Embryonic facial prominence (tissue), 1 donor: ENCODE results near the gene KIF26B.

Source experiments
- DNase-seq: peaks from one replicate; pipeline ENCODE4 v3.0.0-alpha.2; 2016; ENCODE audit errors: extremely low spot score

The KIF26B gene

GRCh38 chr1:245501633-245502032 is 346.8 kb downstream of the KIF26B start:
- no peak for DNase-seq

GRCh38 chr1:245503548-245503947 is 348.8 kb downstream of the KIF26B start:
- DNase-seq = no peak

GRCh38 chr1:245510144-245510543 is 355.4 kb downstream of the KIF26B start:
- DNase-seq = no peak

- peak; percentile 12 for DNase-seq
Observed at GRCh38 chr1:245512181-245512888, 357.6 kb downstream of the KIF26B start.

GRCh38 chr1:245512980-245513578 is 358.3 kb downstream of the KIF26B start:
- DNase-seq = no peak

- DNase-seq = no peak
Observed at GRCh38 chr1:245516284-245516759, 361.5 kb downstream of the KIF26B start.

GRCh38 chr1:245520611-245521010 is 365.8 kb downstream of the KIF26B start:
- no peak for DNase-seq

- no peak for DNase-seq
Observed at GRCh38 chr1:245526141-245526540, 371.4 kb downstream of the KIF26B start.

GRCh38 chr1:245528258-245528635 is 373.5 kb downstream of the KIF26B start:
- DNase-seq = no peak

GRCh38 chr1:245530937-245531336 is 376.2 kb downstream of the KIF26B start:
- DNase-seq = no peak

- DNase-seq = no peak
Observed at GRCh38 chr1:245537992-245538391, 383.2 kb downstream of the KIF26B start.

- DNase-seq = no peak
Observed at GRCh38 chr1:245538671-245539070, 383.9 kb downstream of the KIF26B start.

GRCh38 chr1:245541369-245541768 is 386.6 kb downstream of the KIF26B start:
- no peak for DNase-seq

GRCh38 chr1:245542365-245542764 is 387.6 kb downstream of the KIF26B start:
- DNase-seq = no peak

GRCh38 chr1:245544236-245544635 is 389.5 kb downstream of the KIF26B start:
- DNase-seq = no peak

- DNase-seq = no peak
Observed at GRCh38 chr1:245546875-245547274, 392.1 kb downstream of the KIF26B start.

- DNase-seq = no peak
Observed at GRCh38 chr1:245549996-245550719, 395.4 kb downstream of the KIF26B start.

GRCh38 chr1:245550720-245551043 is 395.9 kb downstream of the KIF26B start:
- DNase-seq = no peak

GRCh38 chr1:245551536-245551935 is 396.8 kb downstream of the KIF26B start:
- DNase-seq = no peak

GRCh38 chr1:245552331-245552730 is 397.5 kb downstream of the KIF26B start:
- no peak for DNase-seq

GRCh38 chr1:245556057-245556456 is 401.3 kb downstream of the KIF26B start:
- no peak for DNase-seq

GRCh38 chr1:245558069-245558468 is 403.3 kb downstream of the KIF26B start:
- no peak for DNase-seq

- no peak for DNase-seq
Observed at GRCh38 chr1:245560316-245560859, 405.6 kb downstream of the KIF26B start.
